HG03521 (cell line): ENCODE results near the gene WDR43.

Source experiments
- ATAC-seq: cut with Tn5 transposase; IDR thresholded peaks from one replicate; pipeline ENCODE4 v1.9.1; 2021; ENCODE audit warnings: mild to moderate bottlenecking, moderate library complexity; ENCODE audit not compliant: unreplicated experiment

The WDR43 gene

DNA sequence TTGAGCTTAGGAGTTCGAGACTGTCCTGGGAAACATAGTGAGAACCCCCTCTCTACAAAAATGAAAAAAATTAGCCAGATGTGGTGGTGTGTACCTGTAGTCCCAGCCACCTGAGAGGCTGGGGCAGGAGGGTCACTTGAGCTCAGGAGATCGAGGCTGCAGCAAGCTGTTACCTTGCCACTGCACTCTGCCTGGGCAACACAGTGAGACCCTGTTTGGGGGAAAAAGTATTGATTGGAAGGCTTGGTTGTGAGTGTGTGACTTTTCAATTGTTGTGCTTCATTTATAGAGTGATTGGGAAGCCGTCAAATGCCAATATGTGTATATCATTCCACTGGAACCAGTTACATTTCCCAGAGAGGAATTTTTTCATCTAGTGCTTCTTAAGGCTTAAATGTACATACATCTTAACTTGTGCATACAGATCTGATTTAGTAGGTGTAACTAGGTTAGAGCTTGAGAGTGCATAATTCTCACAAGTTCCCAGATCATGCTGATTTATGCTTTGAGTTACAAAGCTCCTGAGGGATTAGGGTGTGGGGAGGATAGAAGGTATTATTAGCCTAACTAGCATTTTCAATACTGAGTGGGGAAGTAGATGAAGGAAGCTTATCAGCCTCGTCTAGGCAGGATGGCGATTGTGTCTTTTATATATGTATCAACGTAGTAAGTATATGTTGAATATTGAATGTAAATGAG lies 15.3 kb downstream of the WDR43 start:
- ATAC-seq, result no peak

DNA sequence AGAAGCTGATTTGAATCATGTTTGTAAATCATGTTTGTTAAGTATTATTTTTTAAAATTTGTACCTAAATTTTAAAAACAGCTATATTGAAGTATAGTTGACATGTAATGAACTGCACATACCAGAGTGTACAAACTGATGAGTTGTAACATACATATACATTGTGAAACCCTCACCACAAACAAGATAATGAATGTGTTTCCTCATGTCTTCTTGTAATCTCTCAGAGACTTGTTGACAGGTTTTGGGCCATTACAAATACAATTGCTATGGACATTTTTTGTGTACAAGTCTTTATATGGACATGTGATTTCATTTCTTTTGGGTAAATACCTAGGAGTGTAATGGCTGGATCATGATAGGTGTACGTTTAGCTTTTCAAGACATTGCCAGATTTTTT lies 21.5 kb downstream of the WDR43 start:
- no peak for ATAC-seq

DNA sequence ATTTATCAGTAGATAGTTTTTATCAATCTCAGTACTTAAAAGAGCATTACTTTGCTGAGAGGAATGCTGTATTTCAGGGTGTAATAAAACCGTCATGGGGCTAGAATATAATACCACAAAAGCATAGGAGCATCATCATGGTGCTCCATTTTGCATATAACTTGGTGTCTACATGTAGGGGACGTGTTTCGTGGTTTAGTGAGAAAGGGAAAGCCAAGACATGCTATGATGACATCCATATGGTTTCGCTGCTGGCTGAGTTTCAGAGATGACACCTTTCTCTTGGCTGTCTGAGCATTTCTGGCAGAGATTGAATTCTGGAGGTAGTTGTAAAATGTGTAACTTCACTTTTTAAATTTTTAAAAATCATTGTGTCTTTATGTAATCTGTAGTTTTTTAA lies 32.4 kb downstream of the WDR43 start:
- ATAC-seq, result no peak

DNA sequence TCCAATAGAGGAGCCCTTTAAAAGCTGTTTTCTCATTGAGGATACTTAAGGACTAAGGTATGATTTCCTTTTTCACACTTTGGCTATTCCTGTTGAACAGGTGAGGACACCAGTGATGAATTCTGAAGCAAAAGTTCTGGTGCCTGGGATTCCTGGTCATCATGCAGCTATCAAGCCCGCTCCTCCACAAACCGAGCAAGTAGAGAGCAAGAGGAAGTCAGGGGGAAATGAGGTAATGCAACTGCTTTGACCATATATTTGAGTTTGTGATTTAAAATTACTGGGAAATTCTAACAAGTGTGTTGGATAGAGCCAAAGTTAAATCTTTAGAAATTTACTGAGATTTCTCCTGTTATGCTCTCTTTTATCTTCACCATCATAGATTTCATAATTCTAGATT lies 33.0 kb downstream of the WDR43 start:
- ATAC-seq, result no peak

DNA sequence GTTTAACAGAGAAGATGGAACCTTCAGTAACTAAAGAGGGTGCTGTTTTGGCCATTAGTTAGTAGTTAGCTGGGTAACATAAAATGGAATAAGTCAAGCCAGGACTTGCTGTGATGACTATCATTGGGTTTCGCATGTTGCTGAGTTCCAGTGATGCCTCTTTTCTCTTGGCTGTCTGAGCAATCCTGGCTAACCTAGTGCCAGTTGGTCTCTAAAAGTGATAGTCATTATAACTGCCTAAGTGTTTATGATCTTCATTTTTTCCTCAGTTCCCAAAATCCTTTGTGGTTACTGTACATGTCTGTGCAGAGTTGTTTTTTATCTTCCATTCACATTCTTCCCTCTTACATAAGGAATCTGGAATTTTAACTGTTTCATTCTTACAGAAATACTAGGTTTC lies 33.4 kb downstream of the WDR43 start:
- no peak for ATAC-seq

DNA sequence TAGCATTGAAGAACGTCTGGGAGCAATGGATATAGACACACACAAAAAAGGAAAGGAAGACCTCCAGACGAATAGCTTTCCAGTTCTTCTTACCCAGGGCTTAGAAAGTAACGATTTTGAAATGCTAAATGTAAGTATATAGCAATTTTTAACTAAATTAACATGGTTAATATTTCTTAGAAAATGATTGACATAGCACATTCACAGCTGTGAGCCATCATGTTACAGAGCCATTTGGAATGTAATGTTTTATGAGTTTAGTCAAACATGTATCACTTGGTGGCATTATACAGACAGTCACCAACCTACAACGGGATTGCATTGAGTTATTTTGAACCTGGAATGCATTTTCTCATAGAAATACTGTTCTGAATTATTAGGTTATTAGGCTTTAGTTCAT lies 35.1 kb downstream of the WDR43 start:
- ATAC-seq, result no peak

DNA sequence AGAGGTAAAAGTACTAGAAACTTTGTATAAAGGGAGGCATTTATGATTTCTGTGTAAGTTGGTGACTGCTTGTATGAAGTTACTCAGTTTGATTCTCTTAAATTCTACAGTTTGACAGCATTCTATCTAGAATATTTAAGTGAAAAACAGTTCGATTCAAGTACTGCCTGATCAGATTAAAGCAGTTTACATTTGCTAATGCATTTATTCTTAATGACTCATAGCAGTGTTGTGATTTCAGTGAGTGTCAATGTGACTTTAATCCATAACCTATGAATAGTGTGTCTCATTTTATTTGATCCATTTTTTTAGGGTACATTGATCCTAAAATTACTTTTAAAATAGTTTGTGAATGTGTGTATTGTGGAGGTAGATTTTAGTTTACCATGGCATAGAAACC lies 35.7 kb downstream of the WDR43 start:
- ATAC-seq, result no peak

DNA sequence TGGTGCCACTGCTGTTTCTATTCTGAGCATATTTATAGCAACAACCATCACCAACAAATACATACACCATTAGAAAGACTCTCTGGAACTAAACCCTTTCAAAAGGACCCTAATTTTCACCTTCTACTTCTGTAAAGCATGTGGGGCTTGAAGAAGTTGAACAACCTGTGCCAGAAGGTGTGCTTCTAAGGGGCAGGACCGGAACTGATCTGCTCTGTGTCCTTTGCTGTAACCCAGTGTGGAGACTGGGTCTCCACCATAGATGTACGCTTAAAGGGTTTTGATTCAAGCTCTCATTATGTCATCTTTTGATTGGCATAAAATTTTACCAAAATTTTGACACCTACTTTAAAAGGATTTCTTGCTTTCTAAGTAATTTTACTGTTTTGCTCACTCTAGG lies 40.3 kb downstream of the WDR43 start:
- ATAC-seq, result no peak

DNA sequence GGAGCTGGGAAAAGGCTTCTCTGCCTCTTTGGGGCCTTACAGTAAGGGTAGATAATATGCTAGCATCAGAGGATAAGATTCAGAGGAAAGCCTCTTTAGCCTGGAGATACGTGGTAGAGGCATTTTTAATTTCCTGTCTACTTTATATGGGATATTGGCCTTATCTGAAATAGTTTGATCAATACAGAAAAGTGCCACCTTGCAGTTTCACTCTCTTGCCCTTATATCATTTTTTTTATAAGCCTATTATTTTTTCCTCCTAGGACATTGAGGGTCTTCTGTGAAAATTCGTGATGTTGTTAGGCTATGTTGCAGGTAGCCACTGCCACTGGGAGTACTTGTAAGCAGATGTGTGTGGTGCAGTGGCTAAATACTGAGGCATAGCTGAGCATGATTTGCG lies 46.5 kb downstream of the WDR43 start:
- no peak for ATAC-seq

DNA sequence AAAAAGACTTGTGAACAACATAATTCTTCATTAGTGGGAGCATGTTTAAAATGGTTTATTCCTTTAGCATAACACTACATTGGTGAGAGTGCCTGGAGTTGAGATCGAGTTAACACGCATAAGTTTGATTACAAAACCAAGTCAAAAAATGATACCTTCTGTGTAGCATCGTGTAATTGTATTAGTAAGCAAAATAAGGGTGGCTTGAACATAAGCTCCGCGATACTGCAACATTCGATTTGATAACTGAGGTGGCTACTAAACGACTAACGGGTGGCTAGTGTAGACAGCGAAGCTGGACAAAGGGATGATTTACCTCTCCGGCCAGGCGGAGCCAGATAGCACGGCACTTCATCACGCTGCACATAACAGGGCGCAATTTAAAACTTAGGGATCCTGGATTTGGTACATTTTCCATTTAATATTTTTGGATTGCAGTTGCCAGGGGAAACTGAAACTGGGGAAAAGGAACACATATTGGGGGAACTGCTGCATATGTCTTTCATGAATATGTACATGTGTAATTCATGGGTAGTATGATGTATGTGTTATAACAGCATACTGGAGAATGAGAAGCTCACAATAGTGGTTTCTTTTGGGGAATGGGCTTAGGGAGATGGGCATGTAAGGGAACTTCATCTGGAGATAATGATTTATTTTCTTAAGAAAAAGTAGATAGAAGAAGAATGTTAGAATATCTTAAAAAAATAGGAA lies 50.2 kb downstream of the WDR43 start:
- ATAC-seq, result no peak

DNA sequence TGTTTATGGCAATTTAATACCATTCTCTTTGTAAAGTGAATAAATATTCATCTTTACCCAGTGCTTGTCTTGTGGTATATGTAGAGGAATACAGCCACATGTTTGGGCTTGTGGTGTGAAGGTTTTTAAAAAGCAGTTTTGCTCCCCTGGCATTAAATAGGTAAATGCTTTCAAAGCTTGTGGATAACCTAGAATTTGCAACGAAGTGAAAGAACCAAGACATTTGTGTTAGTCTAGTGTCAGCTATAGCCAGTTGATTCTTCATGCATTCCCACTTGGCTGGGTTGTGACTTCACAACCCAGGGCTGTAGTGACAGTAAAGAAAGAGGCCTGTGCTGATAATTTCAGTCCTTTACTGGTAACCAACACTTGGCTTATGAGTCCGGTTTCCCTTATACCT lies 53.7 kb downstream of the WDR43 start:
- no peak for ATAC-seq

DNA sequence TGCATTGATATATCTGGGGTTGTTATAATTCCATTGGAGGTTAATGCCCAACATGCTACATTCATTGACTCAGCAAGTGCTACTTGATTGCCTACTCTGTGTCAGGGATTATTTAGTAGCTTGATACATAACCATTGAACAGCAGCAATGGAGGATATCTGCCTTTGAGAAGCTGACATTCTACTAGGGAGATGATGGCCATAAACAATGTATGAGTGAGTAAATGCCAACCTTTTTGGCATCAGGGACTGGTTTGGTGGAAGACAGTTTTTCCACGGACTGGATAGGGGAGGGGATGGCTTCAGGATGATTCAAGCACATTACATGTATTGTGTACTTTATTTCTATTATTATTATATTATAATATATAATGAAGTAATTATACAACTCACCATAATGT lies 54.7 kb downstream of the WDR43 start:
- ATAC-seq, result no peak

DNA sequence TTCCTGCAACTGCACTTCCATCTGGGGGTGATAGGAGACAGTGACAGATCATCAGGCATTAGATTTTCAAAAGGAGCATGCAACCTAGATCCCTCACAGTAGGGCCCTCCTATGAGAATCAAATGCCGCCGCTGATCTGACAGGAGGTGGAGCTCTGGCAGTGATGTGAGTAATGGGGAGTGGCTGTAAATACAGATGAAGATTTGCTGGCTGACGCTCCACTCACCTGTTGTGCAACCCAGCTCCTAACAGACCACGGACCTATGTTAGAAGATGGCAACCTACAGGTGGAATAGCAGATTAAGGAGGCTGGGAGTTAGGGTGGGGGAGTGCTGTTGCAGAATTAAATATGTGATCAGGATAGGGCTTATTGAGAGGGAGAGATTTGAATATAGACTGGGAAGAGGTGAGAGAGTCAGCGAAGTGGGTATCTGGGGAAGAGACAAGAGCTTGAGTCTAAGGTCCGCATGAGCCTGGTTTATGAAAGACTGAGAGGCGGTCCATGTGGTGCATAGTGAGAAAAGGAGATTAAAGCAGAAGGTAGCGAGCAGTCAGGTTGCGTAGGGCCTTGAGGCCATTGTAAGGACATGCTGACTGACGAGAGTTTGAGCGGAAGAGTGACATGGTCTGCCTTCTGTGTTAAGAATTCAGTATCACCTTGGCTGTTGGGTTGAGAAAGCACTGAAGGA lies 55.3 kb downstream of the WDR43 start:
- no peak for ATAC-seq

DNA sequence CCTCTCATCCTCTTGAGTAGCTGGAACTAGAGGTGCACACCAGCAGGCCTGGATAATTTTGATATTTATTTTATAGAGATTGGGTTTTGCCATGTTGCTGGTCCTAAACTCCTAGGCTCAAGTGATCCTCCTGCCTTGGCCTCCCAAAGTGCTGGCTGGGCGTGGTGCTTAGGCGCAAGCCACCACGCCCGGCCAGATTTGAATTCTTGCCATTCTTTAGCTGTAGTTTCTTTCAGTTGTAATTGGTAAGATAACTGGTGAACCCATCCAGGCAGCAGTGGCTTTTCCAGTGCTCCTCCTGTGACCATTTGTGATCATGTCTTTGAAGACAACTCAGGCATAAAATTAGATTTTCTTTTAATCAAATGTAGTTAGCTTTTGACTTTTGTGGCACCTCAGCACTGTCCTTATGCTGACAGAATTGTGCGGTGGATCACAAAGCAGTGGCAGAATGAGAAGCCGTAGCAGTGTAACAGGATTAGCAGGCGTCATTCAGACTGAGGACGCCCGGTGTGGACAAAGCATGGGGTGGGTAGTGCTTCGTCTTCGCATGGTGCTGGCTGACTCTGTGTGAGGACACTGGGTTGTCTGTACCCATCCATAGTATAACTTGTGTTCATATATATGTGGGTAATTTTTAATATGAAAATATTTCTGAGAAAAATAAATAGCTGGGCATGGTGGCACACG lies 56.6 kb downstream of the WDR43 start:
- ATAC-seq, result no peak

DNA sequence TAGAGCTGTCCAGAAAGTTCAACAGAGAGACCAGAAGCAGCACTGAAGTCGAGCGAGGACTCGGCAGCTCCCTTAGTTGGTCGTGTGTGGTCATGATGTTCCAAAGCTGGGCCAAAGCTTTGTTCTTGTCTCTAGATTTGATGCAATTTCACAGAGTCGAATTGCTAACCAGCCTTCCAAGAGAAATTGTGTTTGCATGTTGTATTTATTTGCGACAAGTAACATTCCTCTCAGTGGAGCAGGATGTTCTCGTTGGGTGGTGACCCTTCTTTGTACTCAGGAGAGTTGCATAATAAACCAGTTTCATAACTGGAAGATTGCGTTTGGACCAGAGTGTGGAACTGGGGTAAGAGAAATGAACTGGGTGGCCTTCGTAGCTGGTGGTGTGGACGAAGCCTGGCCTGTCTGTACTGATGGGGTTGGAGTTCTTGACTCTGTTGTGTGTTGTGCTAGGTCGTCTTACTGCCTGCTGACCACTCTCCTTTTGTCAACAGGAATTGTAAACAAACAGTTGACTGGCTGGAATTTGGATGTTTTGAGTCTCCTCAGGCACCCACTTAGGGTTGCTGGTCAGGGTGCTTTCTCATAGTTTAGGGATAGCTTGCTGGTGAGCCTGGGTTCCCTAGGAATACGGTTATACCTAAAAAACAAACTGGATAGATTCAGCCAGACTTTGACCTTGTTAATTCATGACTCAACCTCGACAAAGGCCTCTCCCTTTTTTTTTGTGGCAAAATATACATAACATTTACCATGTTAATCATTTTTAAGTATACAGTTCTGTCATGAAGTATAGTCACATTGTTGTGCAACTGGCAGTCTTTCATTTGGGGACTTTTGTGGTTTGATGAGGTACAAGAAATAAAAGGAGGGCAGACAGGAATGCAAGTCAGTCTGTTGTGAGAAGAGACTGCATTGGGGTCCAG lies 57.7 kb downstream of the WDR43 start:
- ATAC-seq, result no peak

DNA sequence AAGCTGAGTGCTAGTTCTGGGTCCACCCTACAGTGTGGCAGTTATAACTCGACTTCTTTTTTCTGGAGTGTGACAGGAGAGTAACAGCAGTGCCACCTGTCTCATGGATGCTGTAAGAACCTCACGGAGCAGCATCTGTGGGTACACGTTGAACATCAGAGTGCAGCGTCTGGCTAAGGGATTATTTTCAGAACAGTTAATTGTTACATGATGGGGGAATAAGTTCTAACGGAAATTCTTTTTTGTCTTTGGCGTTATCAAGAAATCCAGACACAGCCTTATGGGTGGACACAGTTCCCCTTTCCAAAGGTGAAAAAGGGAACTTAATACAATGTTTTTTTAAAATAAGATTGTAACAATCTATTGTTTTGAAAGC lies 58.4 kb downstream of the WDR43 start:
- ATAC-seq, result no peak

DNA sequence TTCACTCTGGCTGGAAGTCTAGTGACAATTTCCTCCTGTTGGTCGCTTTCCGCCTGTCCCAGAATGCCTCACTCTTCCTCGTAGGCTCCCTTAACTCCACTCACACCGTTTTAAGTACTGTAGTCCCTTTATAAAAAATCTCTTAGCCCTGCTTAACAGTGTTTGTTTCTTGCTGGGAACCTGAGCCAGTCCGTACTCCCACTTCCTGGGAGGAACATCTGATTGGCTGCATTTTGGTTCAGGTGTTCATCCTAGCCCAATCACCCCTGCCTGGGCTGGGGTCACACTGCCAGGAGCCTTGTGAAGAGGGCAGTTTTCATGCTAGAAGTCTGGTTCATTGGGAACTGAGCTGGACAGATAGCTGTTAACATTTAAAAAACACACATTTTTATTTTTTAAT lies 61.0 kb downstream of the WDR43 start:
- no peak for ATAC-seq

DNA sequence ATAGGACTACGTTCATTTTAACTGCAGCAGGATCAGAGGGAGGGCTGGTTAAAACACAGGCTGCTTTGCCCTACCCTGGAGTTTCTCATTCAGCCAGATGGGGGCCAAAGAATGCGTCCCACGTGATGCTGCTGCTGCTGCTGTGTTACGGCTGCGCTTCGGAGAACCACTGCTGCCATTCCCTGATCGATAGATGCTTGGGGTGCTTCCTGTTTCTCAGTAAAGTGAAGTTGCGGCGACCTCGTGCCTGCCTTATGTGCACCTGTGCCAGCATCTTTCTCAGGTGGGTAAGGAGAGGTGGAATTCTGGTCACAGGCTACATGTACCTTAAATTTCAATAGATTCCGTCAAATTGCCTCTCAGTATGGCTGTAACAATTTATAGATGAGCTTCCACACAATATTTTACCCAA lies 62.0 kb downstream of the WDR43 start:
- no peak for ATAC-seq

DNA sequence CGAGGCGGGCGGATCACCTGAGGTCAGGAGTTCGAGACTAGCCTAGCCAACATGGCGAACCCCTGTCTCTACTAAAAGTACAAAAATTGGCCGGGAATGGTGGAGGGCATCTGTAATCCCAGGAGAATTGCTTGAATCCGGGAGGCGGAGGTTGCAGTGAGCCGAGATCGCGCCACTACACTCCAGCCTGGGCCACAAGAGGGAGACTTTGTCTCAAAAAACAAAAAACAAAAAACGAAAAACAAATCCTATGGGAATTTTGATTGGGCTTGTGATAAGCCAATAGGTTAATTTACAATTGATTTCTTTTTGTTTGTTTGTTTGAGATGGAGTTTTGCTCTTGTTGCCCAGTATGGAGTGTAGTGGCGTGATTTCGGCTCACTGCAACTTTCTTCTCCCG lies 62.4 kb downstream of the WDR43 start:
- ATAC-seq, result no peak

DNA sequence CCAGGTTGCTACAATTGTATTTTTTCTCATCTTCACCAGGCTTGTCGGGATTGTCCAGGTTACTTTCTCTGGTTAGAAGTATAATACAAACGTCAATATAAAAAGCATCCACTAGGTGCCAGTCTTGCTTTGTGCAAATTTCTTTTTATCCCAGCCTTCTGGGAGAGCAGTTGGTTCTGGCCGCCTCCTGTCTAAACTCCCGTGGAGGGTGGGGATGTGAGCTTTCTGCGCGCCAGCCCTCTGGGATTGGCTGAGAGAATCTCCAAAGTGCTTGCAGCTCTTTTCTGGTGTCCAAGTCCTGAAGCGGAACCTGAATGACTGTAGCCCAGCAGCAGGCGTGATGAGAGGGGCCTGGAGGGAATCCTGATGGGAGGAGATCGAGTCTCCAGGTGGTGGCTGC lies 64.2 kb downstream of the WDR43 start:
- no peak for ATAC-seq

DNA sequence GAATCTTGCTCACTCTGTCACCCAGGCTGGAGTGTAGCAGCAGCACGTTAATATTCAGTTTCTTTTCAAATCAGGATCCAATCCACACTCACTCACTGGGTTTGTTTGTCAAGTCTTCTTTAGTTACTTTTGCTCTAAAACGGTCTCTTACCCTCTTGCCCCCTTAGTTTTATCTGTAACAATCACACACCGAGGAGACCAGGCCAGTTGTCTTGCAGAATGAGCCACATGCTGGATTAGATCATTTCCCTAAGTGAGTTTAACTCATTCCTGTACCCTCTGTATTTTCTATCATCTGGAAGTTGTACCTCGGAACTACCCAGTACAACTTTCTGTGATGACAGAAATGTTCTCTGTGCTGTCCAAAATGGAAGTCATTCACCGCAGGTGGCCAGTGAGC lies 65.9 kb downstream of the WDR43 start:
- ATAC-seq, result no peak
